ENCODE measurements around the gene CPN1. TPM values are rescaled to one million over a fixed set of nuclear protein-coding genes. Genes with fewer than 3 reads are reported as not detected.
A peak's percentile ranks its signal among the peaks of the same experiment; 100 is the strongest.

CPN1 gene
- total RNA-seq, 1 experiment from 2014 or later = not detected

DNA sequence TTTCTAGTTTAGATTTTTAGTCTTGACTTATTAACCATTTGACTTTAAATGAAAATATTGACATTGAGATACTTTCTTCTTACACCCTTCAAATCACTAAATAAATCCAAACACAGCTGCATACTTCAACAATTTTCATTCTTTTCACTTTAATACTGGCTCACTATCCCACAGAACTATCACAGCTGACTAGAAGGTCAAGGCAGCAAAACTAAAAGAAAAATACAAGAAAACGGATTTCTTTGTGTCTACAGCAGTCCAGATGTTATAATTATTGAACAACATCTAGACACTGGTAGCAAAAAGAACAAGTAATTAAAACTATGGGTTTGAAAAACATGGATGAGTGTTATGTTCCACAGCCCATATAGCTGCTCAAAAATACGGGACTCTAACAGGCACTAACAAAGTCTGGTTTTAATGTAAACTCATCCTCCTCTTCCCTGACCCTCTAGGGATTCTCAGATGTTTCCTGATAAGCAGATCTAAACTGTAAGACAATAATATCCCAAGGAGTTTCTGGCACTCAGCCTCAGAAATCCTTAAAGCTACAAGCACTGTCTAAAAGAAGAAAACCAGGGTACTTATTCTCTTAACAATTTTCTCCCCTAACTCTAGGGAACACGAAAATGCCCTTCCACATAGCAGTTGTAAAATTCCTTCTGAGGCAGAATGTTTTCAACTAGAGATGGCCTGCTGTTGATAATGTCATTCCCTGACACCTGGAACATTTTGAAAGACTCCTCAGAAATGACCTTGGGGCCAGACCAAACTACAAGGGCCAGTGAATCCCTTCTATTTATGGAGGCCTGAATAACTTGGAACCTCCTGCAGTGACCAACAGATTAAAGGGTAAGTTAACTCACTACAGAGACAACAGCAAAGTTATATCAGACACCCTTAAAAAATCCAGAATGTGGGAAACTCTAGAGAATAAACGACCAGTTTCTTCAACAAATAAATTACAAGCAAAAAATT is 84.7 kb downstream of the CPN1 start:
- Mint-ChIP-seq H3K27me3 (ENCODE audit: insufficient read depth, unreplicated experiment) (no peaks in the 10 kb centered on the region), H3K27ac (ENCODE audit: low read depth, unreplicated experiment) (peak overlapping the region; percentile 80), H3K4me3 (ENCODE audit: unreplicated experiment) (peak overlapping the region; percentile 41), H3K9me3 (ENCODE audit: unreplicated experiment) (no peaks in the 10 kb centered on the region), H3K4me1 (ENCODE audit: insufficient read depth, unreplicated experiment) (peaks cover 29% of the 10 kb centered on the region), H3K36me3 (ENCODE audit: insufficient read depth, unreplicated experiment) (peaks cover 31% of the 10 kb centered on the region)
- intact Hi-C loops (cut with micrococcal nuclease) = no loop called here
- ChIA-PET CTCF (interaction anchor here (0.7 to 1.5 kb wide), 4 partner anchors 12 to 208 kb away, joined by 3 to 5 read pairs (median 4); no protein-coding TSS in a partner anchor), POLR2A (interaction anchor here (0.6 to 23.3 kb wide), 7 partner anchors 7 to 706 kb away, joined by 3 to 547 read pairs (median 4); partner anchors contain the start of gene DNMBP)
- TF ChIP-seq, protein P1, sequence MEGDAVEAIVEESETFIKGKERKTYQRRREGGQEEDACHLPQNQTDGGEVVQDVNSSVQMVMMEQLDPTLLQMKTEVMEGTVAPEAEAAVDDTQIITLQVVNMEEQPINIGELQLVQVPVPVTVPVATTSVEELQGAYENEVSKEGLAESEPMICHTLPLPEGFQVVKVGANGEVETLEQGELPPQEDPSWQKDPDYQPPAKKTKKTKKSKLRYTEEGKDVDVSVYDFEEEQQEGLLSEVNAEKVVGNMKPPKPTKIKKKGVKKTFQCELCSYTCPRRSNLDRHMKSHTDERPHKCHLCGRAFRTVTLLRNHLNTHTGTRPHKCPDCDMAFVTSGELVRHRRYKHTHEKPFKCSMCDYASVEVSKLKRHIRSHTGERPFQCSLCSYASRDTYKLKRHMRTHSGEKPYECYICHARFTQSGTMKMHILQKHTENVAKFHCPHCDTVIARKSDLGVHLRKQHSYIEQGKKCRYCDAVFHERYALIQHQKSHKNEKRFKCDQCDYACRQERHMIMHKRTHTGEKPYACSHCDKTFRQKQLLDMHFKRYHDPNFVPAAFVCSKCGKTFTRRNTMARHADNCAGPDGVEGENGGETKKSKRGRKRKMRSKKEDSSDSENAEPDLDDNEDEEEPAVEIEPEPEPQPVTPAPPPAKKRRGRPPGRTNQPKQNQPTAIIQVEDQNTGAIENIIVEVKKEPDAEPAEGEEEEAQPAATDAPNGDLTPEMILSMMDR (IDR thresholded peaks at IDR 0.05; ENCODE audit: unreplicated experiment) = no peak
- no TSS peak for BruUV-seq (replicated peaks)
- DNase-seq (ENCODE audit: unreplicated experiment) = no peak

DNA sequence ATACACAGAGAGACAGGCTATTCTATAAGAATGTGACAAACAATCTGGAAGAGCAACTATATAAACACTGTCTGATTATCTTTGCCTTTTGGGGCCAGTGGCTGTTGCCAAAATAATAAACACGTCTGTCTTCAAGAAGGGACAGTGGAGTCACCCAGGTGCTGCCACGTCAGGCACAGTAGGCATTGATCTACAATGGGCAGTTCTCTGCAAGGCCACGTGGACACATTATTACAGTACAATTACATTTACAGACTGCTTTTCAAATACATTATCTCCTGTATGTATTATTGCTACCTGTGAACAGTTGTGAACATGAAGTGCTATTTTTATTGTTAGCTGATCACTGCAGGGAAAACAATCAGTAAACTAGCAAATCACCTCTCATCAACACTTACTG is 86.0 kb downstream of the CPN1 start:
- Mint-ChIP-seq H3K36me3 (ENCODE audit: insufficient read depth, unreplicated experiment) (peaks cover 31% of the 10 kb centered on the region), H3K4me3 (ENCODE audit: unreplicated experiment) (no peak overlapping the region), H3K4me1 (ENCODE audit: insufficient read depth, unreplicated experiment) (peaks cover 27% of the 10 kb centered on the region), H3K27ac (ENCODE audit: low read depth, unreplicated experiment) (no peak overlapping the region), H3K27me3 (ENCODE audit: insufficient read depth, unreplicated experiment) (no peaks in the 10 kb centered on the region), H3K9me3 (ENCODE audit: unreplicated experiment) (no peaks in the 10 kb centered on the region)
- TF ChIP-seq, protein P1 (IDR thresholded peaks at IDR 0.05; ENCODE audit: unreplicated experiment) = no peak
- DNase-seq (ENCODE audit: unreplicated experiment) = no peak
- ChIA-PET POLR2A (interaction anchor here (0.7 to 23.3 kb wide), 5 partner anchors 10 to 263 kb away, joined by 3 to 547 read pairs (median 16); partner anchors contain the start of gene DNMBP), CTCF (interaction anchor here (0.6 to 0.9 kb wide), 6 partner anchors 12 to 309 kb away, joined by 3 to 5 read pairs (median 3); no protein-coding TSS in a partner anchor)
- intact Hi-C loops (cut with micrococcal nuclease) = no loop called here
- BruUV-seq (replicated peaks) = no TSS peak

DNA sequence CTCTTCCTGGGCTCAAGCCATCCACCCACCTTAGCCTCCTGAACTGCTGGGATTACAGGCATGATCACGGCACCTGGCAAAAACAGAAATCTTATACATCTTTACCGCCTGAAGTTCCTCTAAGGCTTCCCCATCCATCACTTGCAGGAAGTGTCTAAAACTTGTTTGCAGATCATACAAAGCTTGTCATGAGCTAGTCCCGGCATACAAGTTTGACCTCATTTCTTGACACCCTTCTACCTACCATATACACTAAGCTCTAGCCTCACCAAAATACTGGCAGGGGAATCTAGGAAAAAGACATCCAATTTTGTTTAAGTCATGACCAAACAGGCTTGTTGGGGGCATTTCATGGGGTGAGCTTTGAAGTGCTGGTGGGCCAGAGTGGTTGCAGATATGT is 86.4 kb downstream of the CPN1 start:
- no peaks in the 10 kb centered on the region for H3K9me3 Mint-ChIP-seq (ENCODE audit: unreplicated experiment)
- peaks cover 31% of the 10 kb centered on the region for H3K36me3 Mint-ChIP-seq (ENCODE audit: insufficient read depth, unreplicated experiment)
- H3K27ac Mint-ChIP-seq (ENCODE audit: low read depth, unreplicated experiment) = peak overlapping the region; percentile 81
- TF ChIP-seq, protein P1 (IDR thresholded peaks at IDR 0.05; ENCODE audit: unreplicated experiment) = no peak
- no peak for DNase-seq (ENCODE audit: unreplicated experiment)
- intact Hi-C loops (cut with micrococcal nuclease) = no loop called here
- ChIA-PET CTCF (interaction anchor here (0.6 to 1.7 kb wide), 8 partner anchors 9 to 309 kb away, joined by 3 to 7 read pairs (median 4); no protein-coding TSS in a partner anchor), POLR2A (interaction anchor here (0.7 to 23.3 kb wide), 6 partner anchors 8 to 262 kb away, joined by 3 to 547 read pairs (median 10); partner anchors contain the start of gene DNMBP)
- no peaks in the 10 kb centered on the region for H3K27me3 Mint-ChIP-seq (ENCODE audit: insufficient read depth, unreplicated experiment)
- no peak overlapping the region for H3K4me3 Mint-ChIP-seq (ENCODE audit: unreplicated experiment)
- peaks cover 27% of the 10 kb centered on the region for H3K4me1 Mint-ChIP-seq (ENCODE audit: insufficient read depth, unreplicated experiment)
- no TSS peak for BruUV-seq (replicated peaks)

DNA sequence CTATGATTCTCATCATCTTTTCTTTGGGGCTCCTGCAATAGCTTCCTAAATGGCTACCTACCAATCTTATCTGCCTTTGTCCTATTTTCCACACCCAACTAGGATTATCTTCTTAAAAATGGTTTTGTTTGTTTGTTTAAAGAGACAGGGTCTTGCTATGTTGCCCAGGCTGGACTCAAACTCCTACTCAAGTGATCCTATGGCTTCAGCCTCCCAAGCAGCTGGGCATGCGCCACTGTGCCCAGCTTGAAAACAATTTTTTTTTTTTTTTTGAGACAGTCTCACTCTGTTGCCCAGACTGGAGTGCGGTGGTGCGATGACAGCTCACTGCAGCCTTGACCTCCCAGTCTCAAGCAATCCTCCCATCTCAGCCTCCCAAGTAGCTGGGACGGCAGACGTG is 86.9 kb downstream of the CPN1 start:
- CTCF ChIA-PET = interaction anchor here (0.6 to 1.7 kb wide), 8 partner anchors 9 to 178 kb away, joined by 3 to 7 read pairs (median 3); no protein-coding TSS in a partner anchor
- peaks cover 23% of the 10 kb centered on the region for H3K4me1 Mint-ChIP-seq (ENCODE audit: insufficient read depth, unreplicated experiment)

More for the DNA sequence above, 86.9 kb downstream of the CPN1 start:
- Mint-ChIP-seq H3K27ac (ENCODE audit: low read depth, unreplicated experiment) (peak overlapping the region; percentile 81), H3K9me3 (ENCODE audit: unreplicated experiment) (no peaks in the 10 kb centered on the region), H3K27me3 (ENCODE audit: insufficient read depth, unreplicated experiment) (no peaks in the 10 kb centered on the region), H3K36me3 (ENCODE audit: insufficient read depth, unreplicated experiment) (peaks cover 29% of the 10 kb centered on the region), H3K4me3 (ENCODE audit: unreplicated experiment) (no peak overlapping the region)
- DNase-seq (ENCODE audit: unreplicated experiment) = no peak
- BruUV-seq (replicated peaks) = no TSS peak
- intact Hi-C loops (cut with micrococcal nuclease) = no loop called here
- TF ChIP-seq, protein P1 (IDR thresholded peaks at IDR 0.05; ENCODE audit: unreplicated experiment) = no peak
- POLR2A ChIA-PET = interaction anchor here (0.6 to 23.3 kb wide), 8 partner anchors 9 to 1554 kb away, joined by 3 to 547 read pairs (median 4); partner anchors contain the start of gene DNMBP
